Vagina (tissue), 2 donors: ENCODE measurements around the gene INPP4B. TPM values are rescaled to one million over a fixed set of nuclear protein-coding genes. Genes with fewer than 3 reads are reported as not detected.

Source experiments
- DNase-seq, 2 donors: peaks; one replicate each; pipeline ENCODE4 v3.0.0-alpha.2; 2017; ENCODE audit errors: extremely low spot score in 2 of 2
- H3K27ac ChIP-seq: fragments of 200-600 bp; sonication (generic); one replicate; pipeline ENCODE4 v1.5.1; 2019
- H3K27me3 ChIP-seq: fragments of 200-600 bp; sonication (generic); one replicate; pipeline ENCODE4 v1.5.1; 2019
- H3K36me3 ChIP-seq, 2 donors: fragments of 200-600 bp; sonication (generic); one replicate each; pipeline ENCODE4 v1.5.1; 2017 to 2019
- H3K4me1 ChIP-seq: fragments of 200-600 bp; sonication (generic); one replicate; pipeline ENCODE4 v1.5.1; 2019
- H3K4me3 ChIP-seq, 2 donors: fragments of 200-600 bp; sonication (generic); 1 replicate in 1 of 2; 2 replicates in 1 of 2; pipeline ENCODE4 v1.5.1; 2016 to 2019
- H3K9me3 ChIP-seq: fragments of 200-600 bp; sonication (generic); one replicate; pipeline ENCODE4 v1.5.1; 2019
- CTCF ChIP-seq, 3 experiments: fragments of 450-650 bp in 2 of 3; fragments of 200-600 bp in 1 of 3; sonication (generic) in 1 of 3; IDR thresholded peaks; one replicate each; pipeline ENCODE4 v1.5.1; 2017 to 2019; ENCODE audit warnings: antibody characterized with exemption in 3 of 3, mild to moderate bottlenecking in 2 of 3, moderate library complexity in 2 of 3
- POLR2A ChIP-seq, 2 donors: fragments of 450-650 bp; IDR thresholded peaks; one replicate each; pipeline ENCODE4 v1.6.1; 2017; ENCODE audit warnings: antibody characterized with exemption in 2 of 2, mild to moderate bottlenecking in 2 of 2, moderate library complexity in 2 of 2
- POLR2AphosphoS5 ChIP-seq, 2 donors: sonication (generic); formaldehyde crosslinking; IDR thresholded peaks; one replicate each; pipeline ENCODE4 v1.9.0; 2017; ENCODE audit warnings: antibody characterized with exemption in 2 of 2, mild to moderate bottlenecking in 2 of 2, low read depth in 1 of 2; ENCODE audit not compliant: insufficient read depth in 1 of 2
- intact Hi-C: fragments of 100-400 bp; cut with DNase I; formaldehyde crosslinking; loops from one replicate; pipeline ENCODE4 v1.15.1; 2023
- total RNA-seq: library from RNA; depleted of rRNA; stranded (reverse); fragments of >200 nt; gene quantifications from one replicate; pipeline ENCODE4 v1.2.3, GENCODE V29; 2016

INPP4B gene
- total RNA-seq: 21.1 TPM

- Histone ChIP-seq H3K36me3 (no peaks in the 10 kb centered on the region), H3K4me1 (peaks cover 5% of the 10 kb centered on the region), H3K27ac (peak within 1 kb of the TSS; percentile 73), H3K4me3 (peak within 1 kb of the TSS; percentile 54 to 70), H3K9me3 (no peaks in the 10 kb centered on the region), H3K27me3 (no peaks in the 10 kb centered on the region)
- DNase-seq: no peak
- intact Hi-C loops: loop anchor here (10.0 kb wide), 1 partner anchor 721 kb away; no protein-coding TSS in a partner anchor
- TF ChIP-seq POLR2AphosphoS5 (IDR thresholded peaks at IDR 0.05; ENCODE audit: insufficient read depth in 1 of 2, low read depth in 1 of 2) (peak in 1 of 2 donors; percentile 58), POLR2A (IDR thresholded peaks at IDR 0.05) (no peak), CTCF (IDR thresholded peaks at IDR 0.05) (no peak)
Observed at GRCh38 chr4:142846108-142846728, at the start of gene INPP4B. TSS of gene INPP4B (minus strand) at chr4:142846301.

- TF ChIP-seq POLR2AphosphoS5 (IDR thresholded peaks at IDR 0.05; ENCODE audit: insufficient read depth in 1 of 2, low read depth in 1 of 2) (no peak), CTCF (IDR thresholded peaks at IDR 0.05) (no peak), POLR2A (IDR thresholded peaks at IDR 0.05) (no peak)
- H3K4me1 ChIP-seq: no peaks in the 10 kb centered on the region
- intact Hi-C loops: no loop called here
Observed at GRCh38 chr4:142893012-142893411, 46.9 kb upstream of the INPP4B start.

GRCh38 chr4:142886566-142886965, 40.5 kb upstream of the INPP4B start:
- H3K27me3 ChIP-seq: no peaks in the 10 kb centered on the region
- H3K27ac ChIP-seq: no peak overlapping the region
- DNase-seq: no peak
- intact Hi-C loops: loop anchor here (5.0 kb wide), 1 partner anchor 99 kb away; no protein-coding TSS in a partner anchor
- H3K4me3 ChIP-seq: no peak overlapping the region
- H3K9me3 ChIP-seq: no peaks in the 10 kb centered on the region
- TF ChIP-seq POLR2A (IDR thresholded peaks at IDR 0.05) (no peak), CTCF (IDR thresholded peaks at IDR 0.05) (no peak), POLR2AphosphoS5 (IDR thresholded peaks at IDR 0.05; ENCODE audit: insufficient read depth in 1 of 2, low read depth in 1 of 2) (no peak)
- H3K36me3 ChIP-seq: no peaks in the 10 kb centered on the region
- no peaks in the 10 kb centered on the region for H3K4me1 ChIP-seq

More at GRCh38 chr4:142893012-142893411, 46.9 kb upstream of the INPP4B start:
- Histone ChIP-seq H3K36me3 (no peaks in the 10 kb centered on the region), H3K9me3 (no peaks in the 10 kb centered on the region), H3K27me3 (no peaks in the 10 kb centered on the region), H3K27ac (no peak overlapping the region), H3K4me3 (no peak overlapping the region)
- DNase-seq: no peak

GRCh38 chr4:142883040-142883832, 37.1 kb upstream of the INPP4B start:
- intact Hi-C loops: no loop called here
- TF ChIP-seq POLR2AphosphoS5 (IDR thresholded peaks at IDR 0.05; ENCODE audit: insufficient read depth in 1 of 2, low read depth in 1 of 2): no peak
- TF ChIP-seq POLR2A (IDR thresholded peaks at IDR 0.05): no peak
- no peak for TF ChIP-seq CTCF (IDR thresholded peaks at IDR 0.05)
- Histone ChIP-seq H3K4me1 (no peaks in the 10 kb centered on the region), H3K27me3 (no peaks in the 10 kb centered on the region), H3K27ac (no peak overlapping the region), H3K4me3 (no peak overlapping the region), H3K9me3 (no peaks in the 10 kb centered on the region), H3K36me3 (no peaks in the 10 kb centered on the region)
- no peak for DNase-seq

GRCh38 chr4:142882159-142882558, 36.1 kb upstream of the INPP4B start:
- H3K9me3 ChIP-seq: no peaks in the 10 kb centered on the region
- TF ChIP-seq POLR2A (IDR thresholded peaks at IDR 0.05): no peak
- no peak for TF ChIP-seq POLR2AphosphoS5 (IDR thresholded peaks at IDR 0.05; ENCODE audit: insufficient read depth in 1 of 2, low read depth in 1 of 2)
- no peak for TF ChIP-seq CTCF (IDR thresholded peaks at IDR 0.05)
- no peaks in the 10 kb centered on the region for H3K27me3 ChIP-seq
- no peak overlapping the region for H3K4me3 ChIP-seq
- intact Hi-C loops: no loop called here
- no peaks in the 10 kb centered on the region for H3K4me1 ChIP-seq
- H3K36me3 ChIP-seq: no peaks in the 10 kb centered on the region
- no peak overlapping the region for H3K27ac ChIP-seq
- no peak for DNase-seq
